Spleen (tissue), 11 donors: Measurements from ENCODE around the gene GAS7. TPM values are rescaled to one million over a fixed set of nuclear protein-coding genes. Genes with fewer than 3 reads are reported as not detected.

Experiments used
- DNase-seq: peaks from one replicate; pipeline ENCODE4 v3.0.0-alpha.2; 2020
- H3K27ac ChIP-seq, 8 donors: fragments of 200-600 bp; sonication (generic) in 7 of 8; 1 replicate in 4 of 8; 2 replicates in 4 of 8; pipeline versions ENCODE4 v1.5.0 to v1.8.0; 2016 to 2021; ENCODE audit warnings: inconsistent platforms in 4 of 8, mild to moderate bottlenecking in 4 of 8, moderate library complexity in 1 of 8
- H3K27me3 ChIP-seq, 7 donors: fragments of 200-600 bp; sonication (generic) in 6 of 7; replicated peaks in 1 of 7; 1 replicate in 4 of 7; 2 replicates in 3 of 7; pipeline versions ENCODE4 v1.5.0 to v1.8.0; 2016 to 2021; ENCODE audit warnings: inconsistent platforms in 3 of 7, mild to moderate bottlenecking in 1 of 7
- H3K36me3 ChIP-seq, 6 donors: fragments of 200-600 bp; sonication (generic) in 5 of 6; 1 replicate in 4 of 6; 2 replicates in 2 of 6; pipeline versions ENCODE4 v1.5.0 to v1.8.0; 2016 to 2021; ENCODE audit warnings: inconsistent platforms in 2 of 6
- H3K4me1 ChIP-seq, 6 donors: fragments of 200-600 bp; sonication (generic) in 5 of 6; 1 replicate in 3 of 6; 2 replicates in 3 of 6; pipeline versions ENCODE4 v1.5.0 to v1.8.0; 2016 to 2021; ENCODE audit warnings: inconsistent platforms in 3 of 6
- H3K4me3 ChIP-seq, 8 donors: fragments of 200-600 bp; sonication (generic) in 7 of 8; 1 replicate in 4 of 8; 2 replicates in 4 of 8; pipeline versions ENCODE4 v1.5.0 to v1.8.0; 2016 to 2021; ENCODE audit warnings: inconsistent platforms in 4 of 8, mild to moderate bottlenecking in 4 of 8, moderate library complexity in 2 of 8
- H3K9me3 ChIP-seq, 8 donors: fragments of 200-600 bp; sonication (generic) in 7 of 8; 1 replicate in 4 of 8; 2 replicates in 4 of 8; pipeline versions ENCODE4 v1.5.0 to v1.8.0; 2016 to 2021; ENCODE audit warnings: inconsistent platforms in 4 of 8
- POLR2A ChIP-seq, 3 donors: fragments of 450-650 bp; IDR thresholded peaks; one replicate each; pipeline ENCODE4 v1.5.1; 2017; ENCODE audit warnings: antibody characterized with exemption in 3 of 3, mild to moderate bottlenecking in 1 of 3
- POLR2AphosphoS5 ChIP-seq, 3 donors: sonication (generic); formaldehyde crosslinking; IDR thresholded peaks; one replicate each; pipeline ENCODE4 v1.5.1; 2017; ENCODE audit warnings: antibody characterized with exemption in 3 of 3
- WGBS, 5 donors: extraction: QIAGEN DNeasy Blood & Tissue Kit in 3 of 5; methylation state at CpG; one replicate each; pipeline versions ENCODE4 v1.1.5 to v1.1.7; 2013 to 2018; 5-methylcytosine and 5-hydroxymethylcytosine counted together
- intact Hi-C: fragments of 100-400 bp; cut with DNase I; formaldehyde crosslinking; loops from one replicate; pipeline ENCODE4 v1.15.0; 2023; ENCODE audit warnings: low total_unique reads
- polyA plus RNA-seq, 3 donors: library from polyadenylated mRNA; stranded (reverse); fragments of 200-250 nt; gene quantifications; one replicate each; pipeline ENCODE4 v1.2.1, GENCODE V29; 2013
- total RNA-seq, 7 donors: library from RNA; depleted of rRNA in 3 of 7; stranded (reverse); fragments of >200 nt in 3 of 7; fragmentation: NEBNext Ultra II Directional in 4 of 7; extraction: Animal tissue kit (Norgen Biotek cat#: 25700) in 4 of 7; gene quantifications; one replicate each; pipeline versions ENCODE4 v1.1.0 to v1.2.1, GENCODE V29; 2016 to 2021
- TF ChIP-seq, protein P1 (sequence below), 11 experiments: fragments of 200-600 bp in 7 of 11; fragments of 450-650 bp in 4 of 11; sonication (generic) in 4 of 11; IDR thresholded peaks in 8 of 11; conservative IDR thresholded peaks in 3 of 11; 1 replicate in 7 of 11; 2 replicates in 4 of 11; pipeline versions ENCODE4 v1.4.0 to v1.8.0; 2016 to 2021; ENCODE audit warnings: antibody characterized with exemption in 11 of 11, inconsistent platforms in 4 of 11, mild to moderate bottlenecking in 1 of 11
- donor health status: healthy with polysubstance abuse.
- donor health status: DM: no; HTN: no; CAD: no; lungs with moderate emphysema.
- donor health status: DM: no; HTN: no; CAD: no.
- donor health status: Bipolar disorder and iron deficiency.
- donor health status: healthy.
- donor health status: DM: no; HTN: no; CAD: no.
- donor health status: DM: yes; HTN: yes; CAD: no.

The GAS7 gene
- total and polyA plus RNA-seq, 10 donors: 4.1 to 127 (median 60.9) TPM

DNA sequence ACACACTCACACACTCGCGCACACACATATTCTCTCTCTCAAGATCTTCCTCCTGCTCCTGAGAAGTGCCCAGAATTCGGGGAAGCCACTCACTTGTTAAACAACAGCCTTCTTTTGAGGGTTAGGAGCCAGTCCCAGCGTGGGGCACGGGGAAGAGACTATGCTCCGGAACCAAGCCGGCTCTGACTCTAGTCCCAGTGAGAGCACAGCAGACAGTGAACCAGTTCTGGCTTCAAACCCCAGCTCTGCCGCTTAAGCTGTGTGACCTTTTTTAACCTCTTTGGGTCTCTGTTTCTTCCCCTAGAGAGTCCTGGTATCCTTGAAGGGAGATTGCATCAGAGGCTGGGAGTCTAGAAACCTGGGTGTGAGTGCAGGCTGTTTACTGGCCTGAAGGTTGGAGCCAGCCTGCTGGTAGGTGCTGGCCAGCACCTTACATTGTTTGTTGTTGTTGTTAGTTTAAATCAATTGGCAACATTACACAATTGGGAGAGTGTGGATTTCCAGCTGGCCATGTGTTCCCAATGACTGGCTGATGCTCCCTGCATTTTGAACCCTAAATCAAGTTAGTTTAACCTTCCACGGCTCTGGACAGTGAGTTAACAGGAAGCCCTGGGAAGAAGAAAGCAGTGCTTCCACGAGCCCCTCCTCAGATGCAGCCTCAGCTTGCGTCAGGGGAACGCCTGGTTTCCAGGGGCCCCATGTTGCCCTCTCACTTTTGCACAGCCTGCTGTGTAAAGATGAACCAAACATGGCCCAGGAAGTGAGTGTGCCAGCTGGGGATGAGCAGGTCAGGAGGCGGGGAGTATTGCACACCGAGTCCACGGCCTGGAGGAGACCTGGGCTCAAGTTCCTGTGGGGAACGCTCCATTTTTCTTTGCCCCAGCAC, 71.5 kb downstream of the GAS7 start:
- WGBS, 5 donors: 42 to 53% (median 52%) methylated on average over 12 to 16 of the region's 16 CpGs
- no peaks in the 10 kb centered on the region for H3K27me3 ChIP-seq
- TF ChIP-seq, protein P1, sequence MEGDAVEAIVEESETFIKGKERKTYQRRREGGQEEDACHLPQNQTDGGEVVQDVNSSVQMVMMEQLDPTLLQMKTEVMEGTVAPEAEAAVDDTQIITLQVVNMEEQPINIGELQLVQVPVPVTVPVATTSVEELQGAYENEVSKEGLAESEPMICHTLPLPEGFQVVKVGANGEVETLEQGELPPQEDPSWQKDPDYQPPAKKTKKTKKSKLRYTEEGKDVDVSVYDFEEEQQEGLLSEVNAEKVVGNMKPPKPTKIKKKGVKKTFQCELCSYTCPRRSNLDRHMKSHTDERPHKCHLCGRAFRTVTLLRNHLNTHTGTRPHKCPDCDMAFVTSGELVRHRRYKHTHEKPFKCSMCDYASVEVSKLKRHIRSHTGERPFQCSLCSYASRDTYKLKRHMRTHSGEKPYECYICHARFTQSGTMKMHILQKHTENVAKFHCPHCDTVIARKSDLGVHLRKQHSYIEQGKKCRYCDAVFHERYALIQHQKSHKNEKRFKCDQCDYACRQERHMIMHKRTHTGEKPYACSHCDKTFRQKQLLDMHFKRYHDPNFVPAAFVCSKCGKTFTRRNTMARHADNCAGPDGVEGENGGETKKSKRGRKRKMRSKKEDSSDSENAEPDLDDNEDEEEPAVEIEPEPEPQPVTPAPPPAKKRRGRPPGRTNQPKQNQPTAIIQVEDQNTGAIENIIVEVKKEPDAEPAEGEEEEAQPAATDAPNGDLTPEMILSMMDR (IDR thresholded peaks at IDR 0.05 in 8 of 11, conservative IDR thresholded peaks at IDR 0.05 in 3 of 11): no peak
- TF ChIP-seq POLR2A (IDR thresholded peaks at IDR 0.05) (no peak), POLR2AphosphoS5 (IDR thresholded peaks at IDR 0.05) (no peak)
- intact Hi-C loops: no loop called here
- no peaks in the 10 kb centered on the region for H3K9me3 ChIP-seq
- no peak overlapping the region for H3K4me3 ChIP-seq
- DNase-seq: no peak
- H3K27ac ChIP-seq: peak overlapping the region in 7 of 8 donors; percentile 41 to 74 (median 63)
- H3K36me3 ChIP-seq: no peaks in the 10 kb centered on the region
- peaks cover 19 to 73% (median 37%) of the 10 kb centered on the region in 6 donors for H3K4me1 ChIP-seq

DNA sequence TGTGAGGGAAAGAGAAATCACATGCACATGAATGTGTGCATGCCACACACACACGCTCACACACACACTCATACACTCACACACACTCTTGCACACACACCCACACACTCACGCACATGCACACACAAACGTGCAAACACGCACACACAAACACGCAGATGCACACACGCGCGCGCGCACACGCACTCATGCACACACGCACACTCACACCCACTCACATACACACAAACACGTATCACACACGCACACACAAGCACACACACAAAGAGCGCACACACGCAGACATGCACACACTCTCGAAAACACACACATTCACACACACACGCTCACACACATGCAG, 72.2 kb downstream of the GAS7 start:
- H3K27me3 ChIP-seq: no peaks in the 10 kb centered on the region
- TF ChIP-seq POLR2A (IDR thresholded peaks at IDR 0.05): no peak
- TF ChIP-seq, protein P1 (IDR thresholded peaks at IDR 0.05 in 8 of 11, conservative IDR thresholded peaks at IDR 0.05 in 3 of 11): no peak
- no peak for TF ChIP-seq POLR2AphosphoS5 (IDR thresholded peaks at IDR 0.05)
- no peaks in the 10 kb centered on the region for H3K36me3 ChIP-seq
- H3K9me3 ChIP-seq: no peaks in the 10 kb centered on the region
- no peak overlapping the region for H3K4me3 ChIP-seq
- DNase-seq: no peak
- H3K4me1 ChIP-seq: peaks cover 19 to 78% (median 42%) of the 10 kb centered on the region in 6 donors
- intact Hi-C loops: no loop called here
- H3K27ac ChIP-seq: peak overlapping the region in 4 of 8 donors; percentile 63 to 74 (median 70)
- WGBS, 5 donors: 79 to 89% (median 85%) methylated on average over 18 of the region's 18 CpGs

DNA sequence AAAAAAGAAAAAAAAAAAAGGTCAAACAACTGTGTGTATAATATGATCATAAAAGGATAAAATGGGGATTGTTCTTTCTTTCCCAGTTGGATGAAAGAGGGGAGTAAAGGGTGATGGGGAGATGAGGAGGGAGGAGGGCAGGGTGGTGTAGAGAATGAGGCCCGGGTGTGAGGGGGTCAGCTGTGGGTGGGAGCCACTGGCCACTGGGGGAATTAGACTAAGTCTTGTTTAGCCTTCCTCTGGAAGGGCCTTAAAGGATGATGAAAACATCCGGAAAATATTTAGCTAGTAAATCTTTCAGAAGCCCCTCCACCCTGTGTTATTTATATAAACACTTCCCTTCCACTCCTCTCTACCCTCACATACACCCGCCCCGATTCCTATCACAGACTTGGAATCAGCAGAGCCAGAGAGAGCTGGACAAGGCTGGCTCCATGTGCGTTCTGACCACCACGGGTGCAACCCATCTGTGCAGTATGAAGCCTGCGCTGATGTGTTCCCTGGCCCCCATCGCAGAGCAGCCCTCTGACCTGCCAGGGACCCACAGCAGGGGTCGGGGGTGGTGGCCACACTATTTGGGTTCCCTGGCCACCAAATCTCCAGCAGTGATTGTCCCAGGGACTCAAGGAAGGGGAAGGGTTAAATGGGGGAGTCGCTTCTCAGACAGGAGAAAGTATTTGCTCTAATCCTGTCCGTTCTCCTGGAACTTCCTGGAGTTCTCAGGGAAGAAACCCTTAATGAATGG, 72.7 kb downstream of the GAS7 start:
- no peaks in the 10 kb centered on the region for H3K27me3 ChIP-seq
- WGBS, 5 donors: 68 to 77% (median 70%) methylated on average over 9 to 11 of the region's 11 CpGs
- H3K9me3 ChIP-seq: no peaks in the 10 kb centered on the region
- no peak for TF ChIP-seq POLR2A (IDR thresholded peaks at IDR 0.05)
- TF ChIP-seq, protein P1 (IDR thresholded peaks at IDR 0.05 in 8 of 11, conservative IDR thresholded peaks at IDR 0.05 in 3 of 11): no peak
- no peak for TF ChIP-seq POLR2AphosphoS5 (IDR thresholded peaks at IDR 0.05)
- H3K36me3 ChIP-seq: no peaks in the 10 kb centered on the region
- H3K4me3 ChIP-seq: no peak overlapping the region
- intact Hi-C loops: no loop called here
- DNase-seq: no peak
- peak overlapping the region in 2 of 8 donors; percentile 47 to 74 for H3K27ac ChIP-seq
- H3K4me1 ChIP-seq: peaks cover 23 to 78% (median 46%) of the 10 kb centered on the region in 6 donors

DNA sequence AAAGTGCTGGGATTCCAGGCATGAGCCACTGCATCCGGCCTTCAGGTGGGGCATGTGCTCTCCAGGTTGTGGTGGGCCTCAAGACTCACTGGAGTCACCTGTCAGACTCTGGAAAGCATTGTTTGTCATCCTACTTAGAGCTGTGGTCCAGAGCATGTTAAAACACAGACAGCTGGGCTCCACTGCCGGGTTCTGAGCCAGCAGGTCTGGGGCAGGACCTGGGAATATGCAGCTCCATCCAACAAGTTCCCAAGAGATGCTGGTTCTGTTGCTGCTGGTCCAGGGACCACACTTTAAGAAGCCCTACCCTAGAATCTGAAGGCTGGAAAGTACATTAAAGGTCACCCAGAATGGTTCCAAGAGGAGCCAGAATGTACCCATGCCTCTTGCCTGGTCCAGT, 75.3 kb downstream of the GAS7 start:
- no peak for DNase-seq
- H3K4me1 ChIP-seq: peaks cover 43 to 86% (median 65%) of the 10 kb centered on the region in 6 donors
- intact Hi-C loops: no loop called here
- H3K9me3 ChIP-seq: no peaks in the 10 kb centered on the region
- H3K4me3 ChIP-seq: no peak overlapping the region
- no peaks in the 10 kb centered on the region for H3K27me3 ChIP-seq
- TF ChIP-seq, protein P1 (IDR thresholded peaks at IDR 0.05 in 8 of 11, conservative IDR thresholded peaks at IDR 0.05 in 3 of 11): no peak
- TF ChIP-seq POLR2A (IDR thresholded peaks at IDR 0.05): no peak
- TF ChIP-seq POLR2AphosphoS5 (IDR thresholded peaks at IDR 0.05): no peak
- no peaks in the 10 kb centered on the region for H3K36me3 ChIP-seq
- H3K27ac ChIP-seq: no peak overlapping the region
- 83 to 98% (median 90%) methylated on average over 2 of the region's 2 CpGs for WGBS, 5 donors
